HL-60 (cell line): ENCODE data around the gene LYPD8.

Source experiments
- DNase-seq, 2 experiments: peaks; one replicate each; pipeline ENCODE4 v3.0.0-alpha.2; 2010 to 2020; ENCODE audit warnings: low read depth in 1 of 2, low spot score in 1 of 2
- H3K27ac ChIP-seq: fragments of 250-450 bp; sonication (Bioruptor Pico); replicated peaks from 2 replicates; pipeline ENCODE4 v1.5.1; 2020; ENCODE audit warnings: mild to moderate bottlenecking, moderate library complexity
- H3K27me3 ChIP-seq: fragments of 250-450 bp; sonication (Bioruptor Pico); 2 replicates; pipeline ENCODE4 v1.5.1; 2021; ENCODE audit warnings: mild to moderate bottlenecking, moderate library complexity; ENCODE audit not compliant: insufficient read depth, poor library complexity, severe bottlenecking
- H3K4me3 ChIP-seq: replicated peaks from 2 replicates; pipeline ENCODE4 v1.5.1; 2011; ENCODE audit warnings: mild to moderate bottlenecking, control low read depth, low read length; ENCODE audit not compliant: insufficient read depth
- GABPA ChIP-seq: IDR thresholded peaks from 2 replicates; pipeline ENCODE4 v1.6.1; 2012; ENCODE audit warnings: low read depth
- POLR2AphosphoS5 ChIP-seq: IDR thresholded peaks from 2 replicates; pipeline ENCODE4 v1.6.1; 2012; ENCODE audit warnings: low read depth
- SPI1 ChIP-seq: IDR thresholded peaks from 2 replicates; pipeline ENCODE4 v1.6.1; 2012; ENCODE audit warnings: low read depth, mild to moderate bottlenecking, borderline replicate concordance
- TF ChIP-seq, protein P1 (sequence below): IDR thresholded peaks from 2 replicates; pipeline ENCODE4 v1.6.1; 2012; ENCODE audit warnings: low read depth; ENCODE audit not compliant: insufficient replicate concordance
- TF ChIP-seq, protein P2 (sequence below): IDR thresholded peaks from one replicate; pipeline ENCODE4 v1.5.1; 2011; ENCODE audit warnings: low read length, control low read depth, inconsistent platforms; ENCODE audit not compliant: insufficient read depth

LYPD8 gene

DNA sequence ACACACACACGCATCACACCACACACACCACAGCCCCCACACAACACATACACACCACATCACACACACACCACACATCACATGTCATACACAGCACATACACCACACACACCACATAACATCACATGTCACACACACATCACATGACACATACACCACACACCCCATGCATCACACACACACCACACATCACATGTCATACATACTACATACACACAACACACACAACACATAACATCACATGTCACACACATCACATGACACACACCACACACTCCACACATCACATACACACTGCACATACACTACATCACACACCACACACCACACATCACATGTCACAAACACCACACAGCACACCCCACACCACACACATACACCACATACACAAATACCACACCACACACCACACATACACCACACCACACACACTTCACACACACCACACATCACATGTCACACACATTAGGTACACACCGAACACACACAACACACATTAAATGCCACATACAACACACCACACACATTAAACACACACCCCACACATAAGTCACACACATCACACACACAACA is 1.8 kb downstream of the LYPD8 start:
- Histone ChIP-seq H3K27ac (no peak overlapping the region), H3K4me3 (no peak overlapping the region), H3K27me3 (no peaks in the 10 kb centered on the region)
- TF ChIP-seq GABPA, result no peak
- peak; percentile 18; the same call in 1 of the 2 replicates for TF ChIP-seq POLR2AphosphoS5
- no peak for DNase-seq

DNA sequence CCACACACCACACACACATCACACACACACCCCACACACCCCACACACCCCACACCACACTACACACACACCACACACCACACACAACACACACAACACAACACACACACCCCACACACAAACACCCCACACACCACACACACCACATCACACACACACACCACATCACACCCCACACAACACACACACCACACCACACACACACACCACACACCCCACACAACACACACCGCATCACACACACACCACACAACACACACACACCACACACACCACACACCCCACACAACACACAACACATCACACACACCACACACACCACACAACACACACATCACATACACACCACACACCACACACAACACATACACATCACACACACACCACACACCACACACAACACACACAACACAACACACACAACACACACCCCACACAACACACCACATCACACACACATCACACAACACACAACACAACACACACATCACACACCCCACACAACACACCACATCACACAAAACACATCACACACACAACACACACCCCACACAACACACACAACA is 2.4 kb downstream of the LYPD8 start:
- no peak for DNase-seq
- TF ChIP-seq, protein P1, sequence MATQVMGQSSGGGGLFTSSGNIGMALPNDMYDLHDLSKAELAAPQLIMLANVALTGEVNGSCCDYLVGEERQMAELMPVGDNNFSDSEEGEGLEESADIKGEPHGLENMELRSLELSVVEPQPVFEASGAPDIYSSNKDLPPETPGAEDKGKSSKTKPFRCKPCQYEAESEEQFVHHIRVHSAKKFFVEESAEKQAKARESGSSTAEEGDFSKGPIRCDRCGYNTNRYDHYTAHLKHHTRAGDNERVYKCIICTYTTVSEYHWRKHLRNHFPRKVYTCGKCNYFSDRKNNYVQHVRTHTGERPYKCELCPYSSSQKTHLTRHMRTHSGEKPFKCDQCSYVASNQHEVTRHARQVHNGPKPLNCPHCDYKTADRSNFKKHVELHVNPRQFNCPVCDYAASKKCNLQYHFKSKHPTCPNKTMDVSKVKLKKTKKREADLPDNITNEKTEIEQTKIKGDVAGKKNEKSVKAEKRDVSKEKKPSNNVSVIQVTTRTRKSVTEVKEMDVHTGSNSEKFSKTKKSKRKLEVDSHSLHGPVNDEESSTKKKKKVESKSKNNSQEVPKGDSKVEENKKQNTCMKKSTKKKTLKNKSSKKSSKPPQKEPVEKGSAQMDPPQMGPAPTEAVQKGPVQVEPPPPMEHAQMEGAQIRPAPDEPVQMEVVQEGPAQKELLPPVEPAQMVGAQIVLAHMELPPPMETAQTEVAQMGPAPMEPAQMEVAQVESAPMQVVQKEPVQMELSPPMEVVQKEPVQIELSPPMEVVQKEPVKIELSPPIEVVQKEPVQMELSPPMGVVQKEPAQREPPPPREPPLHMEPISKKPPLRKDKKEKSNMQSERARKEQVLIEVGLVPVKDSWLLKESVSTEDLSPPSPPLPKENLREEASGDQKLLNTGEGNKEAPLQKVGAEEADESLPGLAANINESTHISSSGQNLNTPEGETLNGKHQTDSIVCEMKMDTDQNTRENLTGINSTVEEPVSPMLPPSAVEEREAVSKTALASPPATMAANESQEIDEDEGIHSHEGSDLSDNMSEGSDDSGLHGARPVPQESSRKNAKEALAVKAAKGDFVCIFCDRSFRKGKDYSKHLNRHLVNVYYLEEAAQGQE, result no peak
- TF ChIP-seq POLR2AphosphoS5, result peak; percentile 58; the same call in 1 of the 2 replicates
- no peak overlapping the region for H3K4me3 ChIP-seq

DNA sequence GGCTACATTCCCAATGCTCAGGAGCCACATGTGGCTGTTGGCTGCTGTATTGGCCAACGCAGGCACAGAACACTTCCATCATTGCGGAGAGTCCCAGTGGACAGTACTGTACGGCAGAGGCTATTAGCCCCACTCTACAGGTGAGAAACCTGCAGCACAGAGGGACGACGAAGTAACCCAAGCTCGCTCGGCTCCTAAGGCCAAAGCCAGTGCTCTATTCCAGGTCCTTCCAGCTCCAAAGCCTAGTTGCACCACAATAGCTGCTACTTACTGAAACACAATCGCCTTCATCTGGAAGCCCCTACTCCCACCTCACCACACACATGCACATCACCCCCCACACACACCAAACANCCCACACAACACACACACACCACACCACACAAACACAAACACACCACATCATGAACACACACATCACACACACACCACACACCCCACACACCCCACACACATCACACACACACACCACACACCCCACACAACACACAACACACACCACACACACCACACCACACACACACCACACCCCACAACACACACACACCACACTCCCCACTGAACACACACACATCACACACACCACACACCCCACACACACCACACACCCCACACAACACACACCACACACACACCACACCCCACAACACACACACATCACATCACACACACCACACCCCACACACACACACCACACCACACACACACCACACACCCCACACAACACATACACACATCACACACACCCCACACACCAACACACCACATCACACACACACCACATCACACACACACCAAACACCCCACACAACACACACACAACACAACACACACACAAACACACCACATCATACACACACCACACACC is 3.2 kb downstream of the LYPD8 start:
- DNase-seq, result no peak
- H3K27ac ChIP-seq, result no peak overlapping the region; the same call in 1 of the 2 replicates
- no peak for TF ChIP-seq SPI1
- TF ChIP-seq, protein P1, result no peak
- TF ChIP-seq, protein P2, sequence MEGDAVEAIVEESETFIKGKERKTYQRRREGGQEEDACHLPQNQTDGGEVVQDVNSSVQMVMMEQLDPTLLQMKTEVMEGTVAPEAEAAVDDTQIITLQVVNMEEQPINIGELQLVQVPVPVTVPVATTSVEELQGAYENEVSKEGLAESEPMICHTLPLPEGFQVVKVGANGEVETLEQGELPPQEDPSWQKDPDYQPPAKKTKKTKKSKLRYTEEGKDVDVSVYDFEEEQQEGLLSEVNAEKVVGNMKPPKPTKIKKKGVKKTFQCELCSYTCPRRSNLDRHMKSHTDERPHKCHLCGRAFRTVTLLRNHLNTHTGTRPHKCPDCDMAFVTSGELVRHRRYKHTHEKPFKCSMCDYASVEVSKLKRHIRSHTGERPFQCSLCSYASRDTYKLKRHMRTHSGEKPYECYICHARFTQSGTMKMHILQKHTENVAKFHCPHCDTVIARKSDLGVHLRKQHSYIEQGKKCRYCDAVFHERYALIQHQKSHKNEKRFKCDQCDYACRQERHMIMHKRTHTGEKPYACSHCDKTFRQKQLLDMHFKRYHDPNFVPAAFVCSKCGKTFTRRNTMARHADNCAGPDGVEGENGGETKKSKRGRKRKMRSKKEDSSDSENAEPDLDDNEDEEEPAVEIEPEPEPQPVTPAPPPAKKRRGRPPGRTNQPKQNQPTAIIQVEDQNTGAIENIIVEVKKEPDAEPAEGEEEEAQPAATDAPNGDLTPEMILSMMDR, result no peak
- TF ChIP-seq GABPA, result no peak
- TF ChIP-seq POLR2AphosphoS5, result no peak; the same call in 1 of the 2 replicates
- no peak overlapping the region for H3K4me3 ChIP-seq
- no peaks in the 10 kb centered on the region for H3K27me3 ChIP-seq

More for the DNA sequence above, 2.4 kb downstream of the LYPD8 start:
- Histone ChIP-seq H3K27me3 (no peaks in the 10 kb centered on the region), H3K27ac (no peak overlapping the region; the same call in 1 of the 2 replicates)

DNA sequence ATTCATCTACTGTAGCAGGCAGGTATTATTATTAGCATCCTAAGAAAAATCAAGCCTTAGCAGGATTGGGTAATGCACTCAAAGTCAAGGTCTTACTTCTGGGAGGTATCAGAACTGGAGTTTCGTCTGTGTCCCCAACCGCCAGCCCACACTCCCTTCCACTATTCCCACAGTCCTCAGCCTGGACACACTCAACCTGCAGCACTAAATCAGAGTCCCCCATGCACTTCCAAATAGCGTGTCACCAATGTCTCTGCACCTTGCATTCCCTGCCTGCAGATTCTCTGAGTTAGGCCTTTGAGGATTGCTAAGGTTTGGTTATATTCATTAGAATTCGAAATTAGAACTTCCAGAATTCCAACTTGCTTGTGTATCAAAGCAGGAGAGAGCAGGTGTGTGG is 3.9 kb downstream of the LYPD8 start:
- no peak overlapping the region for H3K27ac ChIP-seq
- H3K4me3 ChIP-seq, result no peak overlapping the region
- TF ChIP-seq, protein P2, result no peak
- no peak for TF ChIP-seq SPI1
- no peak for TF ChIP-seq POLR2AphosphoS5
- TF ChIP-seq, protein P1, result no peak
- TF ChIP-seq GABPA, result no peak
- no peaks in the 10 kb centered on the region for H3K27me3 ChIP-seq
- DNase-seq, result no peak
